HK-2 (cell line): ENCODE results near the gene USP24.
"Not testable (repeated sequence)": the region's sequence is repeated elsewhere in the genome, so short reads cannot be mapped to it uniquely, and the experiment has no call there.

Source experiments
- DNase-seq: peaks from one replicate; pipeline ENCODE4 v3.0.0-alpha.2; 2018; ENCODE audit not compliant: unreplicated experiment

USP24 gene

DNA sequence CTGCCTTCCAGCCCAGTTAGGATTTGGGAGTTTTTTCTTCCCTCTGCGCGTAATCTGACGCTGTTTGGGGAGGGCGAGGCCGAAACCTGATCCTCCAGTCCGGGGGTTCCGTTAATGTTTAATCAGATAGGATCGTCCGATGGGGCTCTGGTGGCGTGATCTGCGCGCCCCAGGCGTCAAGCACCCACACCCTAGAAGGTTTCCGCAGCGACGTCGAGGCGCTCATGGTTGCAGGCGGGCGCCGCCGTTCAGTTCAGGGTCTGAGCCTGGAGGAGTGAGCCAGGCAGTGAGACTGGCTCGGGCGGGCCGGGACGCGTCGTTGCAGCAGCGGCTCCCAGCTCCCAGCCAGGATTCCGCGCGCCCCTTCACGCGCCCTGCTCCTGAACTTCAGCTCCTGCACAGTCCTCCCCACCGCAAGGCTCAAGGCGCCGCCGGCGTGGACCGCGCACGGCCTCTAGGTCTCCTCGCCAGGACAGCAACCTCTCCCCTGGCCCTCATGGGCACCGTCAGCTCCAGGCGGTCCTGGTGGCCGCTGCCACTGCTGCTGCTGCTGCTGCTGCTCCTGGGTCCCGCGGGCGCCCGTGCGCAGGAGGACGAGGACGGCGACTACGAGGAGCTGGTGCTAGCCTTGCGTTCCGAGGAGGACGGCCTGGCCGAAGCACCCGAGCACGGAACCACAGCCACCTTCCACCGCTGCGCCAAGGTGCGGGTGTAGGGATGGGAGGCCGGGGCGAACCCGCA is 175.7 kb downstream of the USP24 start, which contains the start of gene PCSK9:
Gene PCSK9 (plus strand): TSS at position 207 of the 741 bp plus-strand sequence. CDS start 290 bp downstream, at position 497.
- peak; percentile 49 for DNase-seq

DNA sequence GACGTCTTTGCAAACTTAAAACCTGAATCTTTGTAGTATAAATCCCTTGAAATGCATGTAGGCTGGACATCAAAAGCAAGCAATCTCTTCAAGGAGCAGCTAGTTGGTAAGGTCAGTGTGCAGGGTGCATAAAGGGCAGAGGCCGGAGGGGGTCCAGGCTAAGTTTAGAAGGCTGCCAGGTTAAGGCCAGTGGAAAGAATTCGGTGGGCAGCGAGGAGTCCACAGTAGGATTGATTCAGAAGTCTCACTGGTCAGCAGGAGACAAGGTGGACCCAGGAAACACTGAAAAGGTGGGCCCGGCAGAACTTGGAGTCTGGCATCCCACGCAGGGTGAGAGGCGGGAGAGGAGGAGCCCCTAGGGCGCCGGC is 176.2 kb downstream of the USP24 start:
- DNase-seq = no peak

DNA sequence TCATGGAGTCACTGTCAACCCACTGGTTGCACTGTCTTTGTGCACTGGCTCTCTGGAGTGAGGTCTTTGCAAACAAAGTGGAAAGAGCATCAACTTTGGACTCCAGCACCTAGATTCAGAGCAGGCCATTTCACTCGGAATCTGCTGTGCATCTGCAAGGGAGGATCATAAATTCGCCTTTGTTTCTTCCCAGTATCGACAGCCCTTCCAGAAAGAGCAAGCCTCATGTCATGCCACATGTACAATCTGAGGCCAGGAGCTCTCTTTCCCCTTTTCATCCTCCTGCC is 176.7 kb downstream of the USP24 start:
- DNase-seq = no peak

DNA sequence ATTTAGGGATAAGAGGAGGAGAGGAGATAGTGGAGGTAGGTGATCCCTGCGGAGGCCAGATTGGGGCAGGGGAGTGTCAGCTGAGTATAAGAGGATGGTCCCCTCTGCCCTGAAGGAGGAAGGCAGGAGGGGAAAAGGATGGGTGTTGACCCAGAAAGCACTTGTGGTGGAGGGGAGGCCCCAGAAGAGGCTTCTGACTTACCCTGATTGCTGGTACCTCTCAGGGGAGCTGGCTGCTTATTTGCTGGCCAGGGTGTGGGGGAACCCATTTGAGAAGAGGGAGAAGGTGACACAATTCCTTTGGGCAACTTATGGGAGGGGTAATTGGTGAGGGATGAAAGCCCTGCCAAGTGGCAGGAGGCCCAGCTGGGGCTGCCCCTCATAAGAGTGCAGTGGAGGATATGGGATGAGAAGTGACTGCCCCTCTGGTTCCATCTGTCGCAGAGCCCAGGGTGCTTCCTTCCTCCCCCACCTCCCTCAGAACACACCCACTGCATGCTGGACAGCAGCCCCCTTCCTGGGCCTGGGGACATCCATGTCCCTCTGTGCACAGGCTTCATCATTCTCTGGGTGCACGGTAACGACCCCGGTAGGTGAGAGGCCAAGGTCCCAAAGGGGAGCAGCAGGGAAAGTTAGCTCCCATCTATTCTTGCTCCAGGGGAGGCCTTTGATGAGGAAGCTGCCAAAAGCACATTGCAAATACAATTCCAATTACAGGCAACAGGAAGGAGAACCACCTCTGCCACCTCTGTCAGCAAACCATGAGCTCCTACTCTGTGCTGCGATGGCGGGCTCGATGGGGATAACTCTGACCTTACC is 177.2 kb downstream of the USP24 start:
- DNase-seq = no peak

DNA sequence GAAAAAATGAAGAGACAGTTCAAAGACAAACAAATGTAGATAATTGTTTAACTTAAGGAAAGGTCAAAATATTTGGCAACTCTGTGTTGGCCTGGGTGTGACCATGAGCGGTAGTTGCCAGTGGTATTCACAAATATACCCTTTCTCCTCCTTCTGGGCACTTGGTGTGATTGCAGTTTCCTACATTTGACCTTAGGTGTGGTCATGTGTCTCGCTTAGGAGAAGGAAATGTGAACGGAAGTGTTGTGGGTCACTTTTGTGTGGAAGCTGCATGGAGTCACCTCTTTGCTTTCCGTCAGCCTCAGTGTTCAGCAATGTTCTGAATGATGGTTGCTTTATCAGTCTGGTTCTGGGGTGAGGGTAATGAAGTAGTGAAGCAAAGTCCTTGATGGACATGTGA is 179.3 kb downstream of the USP24 start:
- DNase-seq = no peak

DNA sequence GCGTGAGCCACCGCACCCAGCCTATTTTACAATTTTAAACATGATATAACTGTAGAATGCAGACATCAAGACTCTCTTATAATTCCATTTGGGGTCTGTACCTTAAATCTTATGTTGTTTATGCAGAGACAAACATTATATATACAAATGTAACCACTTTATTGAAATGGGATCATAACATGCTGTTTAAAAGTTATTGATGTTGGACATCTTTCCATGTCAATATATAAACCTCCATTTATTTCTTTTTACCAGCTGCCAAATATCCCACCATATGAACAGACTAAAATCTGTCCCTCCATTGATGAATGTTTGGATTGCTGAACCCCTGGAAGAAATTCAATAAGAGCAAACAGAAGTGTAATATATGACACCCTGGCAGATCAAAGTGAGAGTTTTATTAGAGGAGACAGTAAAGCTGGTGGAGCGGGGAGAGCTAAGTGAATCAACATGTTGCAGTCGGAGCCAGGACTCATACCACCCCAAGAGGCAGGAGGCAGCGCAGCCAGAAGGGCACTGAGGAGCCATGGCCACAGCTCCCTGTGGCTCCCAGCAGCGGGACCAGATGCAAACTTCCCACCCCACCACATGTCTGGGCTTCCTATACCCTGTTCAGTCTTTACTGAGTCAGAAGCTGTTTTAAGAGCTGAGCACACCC is 180.6 kb downstream of the USP24 start:
- no peak for DNase-seq

DNA sequence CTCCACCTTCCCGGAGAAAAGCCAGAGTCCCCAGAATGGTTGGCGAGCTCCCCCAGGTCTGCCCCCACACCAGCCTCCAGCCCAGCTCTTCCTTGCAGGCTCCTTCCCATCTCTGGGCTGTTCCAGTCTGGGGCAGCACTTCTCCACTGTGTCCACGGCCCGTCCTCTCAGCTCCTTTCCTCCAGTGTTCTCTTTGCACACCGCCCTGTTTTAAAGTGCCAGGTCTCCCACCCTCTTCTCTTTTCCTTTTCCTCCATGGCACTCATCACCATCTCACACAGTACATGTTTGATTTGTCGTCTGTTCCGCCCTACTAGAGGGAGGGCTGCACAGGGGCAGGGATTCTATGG is 181.9 kb downstream of the USP24 start:
- DNase-seq = no peak

DNA sequence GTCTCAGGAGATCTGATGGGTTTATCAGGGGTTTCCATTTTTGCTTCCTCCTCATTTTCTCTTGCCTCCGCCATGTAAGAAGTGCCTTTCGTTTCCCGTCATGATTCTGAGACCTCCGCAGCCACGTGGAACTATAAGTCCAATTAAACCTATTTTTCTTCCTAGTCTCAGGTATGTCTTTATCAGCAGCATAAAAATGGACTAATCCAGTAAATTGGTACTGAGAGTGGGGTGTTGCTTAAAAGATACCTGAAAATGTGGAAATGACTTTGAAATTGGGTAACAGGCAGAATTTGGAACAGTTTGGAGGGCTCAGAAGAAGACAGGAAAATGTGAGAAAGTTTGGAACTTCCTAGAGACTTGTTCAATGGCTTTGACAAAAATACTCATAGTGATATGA is 184.1 kb downstream of the USP24 start:
- not testable (repeated sequence) for DNase-seq

DNA sequence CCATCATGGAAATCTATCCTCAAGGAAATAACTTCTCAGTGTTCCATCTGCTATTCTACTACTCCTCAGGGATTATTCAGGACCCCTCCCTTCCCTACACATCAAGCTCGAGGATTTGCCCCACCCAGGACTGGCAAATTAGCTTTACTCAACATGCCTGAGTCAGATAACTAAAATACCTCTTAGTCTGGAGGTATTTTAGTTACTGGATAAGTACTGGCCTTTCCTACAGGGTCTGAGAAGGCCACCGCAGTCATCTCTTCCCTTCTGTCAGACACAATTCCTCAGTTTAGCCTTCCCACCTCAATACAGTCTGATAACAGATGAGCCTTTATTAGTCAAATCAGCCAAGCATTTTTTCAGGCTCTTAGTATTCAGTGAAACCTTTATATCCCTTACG is 188.5 kb downstream of the USP24 start:
- not testable (repeated sequence) for DNase-seq

DNA sequence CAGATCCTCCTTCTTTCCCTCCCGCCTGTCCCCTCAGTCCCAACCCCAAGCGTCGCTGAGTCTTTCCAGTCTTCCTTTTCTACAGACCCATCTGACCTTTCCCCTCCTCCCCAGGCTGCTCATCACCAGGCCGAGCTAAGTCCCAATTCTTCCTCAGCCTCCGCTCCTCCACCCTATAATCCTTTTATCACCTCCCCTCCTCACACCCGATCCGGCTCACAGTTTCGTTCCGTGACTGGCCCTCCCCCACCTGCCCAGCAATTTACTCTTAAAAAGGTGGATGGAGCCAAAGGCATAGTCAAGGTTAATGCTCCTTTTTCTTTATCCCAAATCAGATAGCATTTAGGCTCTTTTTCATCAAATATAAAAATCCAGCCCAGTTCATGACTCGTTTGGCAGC is 191.0 kb downstream of the USP24 start:
- DNase-seq = not testable (repeated sequence)

DNA sequence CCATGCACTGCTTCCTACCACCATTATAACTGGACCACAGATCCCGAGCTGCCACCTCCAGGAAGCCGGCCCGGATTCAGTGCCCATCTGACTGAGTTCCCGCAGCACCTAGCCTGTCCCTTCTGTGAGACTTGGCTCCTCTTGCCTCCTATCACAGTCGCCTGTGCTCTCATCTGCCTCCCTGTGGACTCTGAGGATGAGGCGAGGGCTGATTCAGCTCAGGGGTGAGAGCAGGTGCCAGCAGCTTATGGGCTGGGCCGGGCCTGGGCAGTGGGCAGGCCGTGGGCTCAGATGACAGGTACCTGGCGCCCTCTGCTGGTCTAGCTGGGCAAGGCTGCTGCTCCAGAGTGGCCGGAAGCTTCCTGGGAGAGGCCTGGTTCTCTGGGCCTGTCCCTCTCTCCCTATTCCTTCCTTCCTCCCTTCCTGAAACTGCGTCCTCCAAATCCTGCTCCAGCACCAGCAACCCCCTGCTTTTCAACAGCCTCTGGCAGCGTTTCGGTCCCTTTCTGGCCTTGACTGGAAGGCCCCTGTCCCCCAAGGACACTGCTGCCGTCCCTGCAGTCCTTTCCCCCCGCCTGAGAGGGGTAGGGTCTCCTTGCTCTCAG is 193.1 kb downstream of the USP24 start:
- peak; percentile 94 for DNase-seq

DNA sequence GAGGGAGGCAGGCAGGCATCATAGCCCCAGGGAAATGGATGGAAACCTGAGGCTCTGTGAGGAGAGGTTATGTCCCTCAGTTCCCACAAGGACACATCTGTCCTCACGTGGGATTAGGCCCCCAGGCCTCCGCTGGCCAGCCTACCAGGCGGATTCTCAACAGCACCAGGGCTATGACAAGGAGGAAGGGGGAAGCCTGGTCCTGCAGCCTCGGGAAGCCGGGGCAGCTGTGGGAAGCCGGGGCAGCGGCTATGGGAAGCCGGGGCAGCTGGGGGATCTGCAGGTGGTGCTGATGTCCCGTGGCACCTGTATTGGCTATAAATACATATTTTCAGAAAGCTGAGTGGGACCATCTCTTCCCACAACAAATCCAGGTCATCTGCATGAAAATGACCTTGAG is 196.8 kb downstream of the USP24 start:
- no peak for DNase-seq
